ENCODE data around the gene MYO1E.
A peak's percentile ranks its signal among the peaks of the same experiment; 100 is the strongest.
"Not testable (repeated sequence)": the region's sequence is repeated elsewhere in the genome, so short reads cannot be mapped to it uniquely, and the experiment has no call there.

MYO1E gene

GRCh38 chr15:59166166-59166565, 206.5 kb downstream of the MYO1E start:
- no peak for TF ChIP-seq CTCF (IDR thresholded peaks at IDR 0.05; ENCODE audit: low read depth, low read length)
- Histone ChIP-seq H3K27ac (no peak overlapping the region; the same call in 1 of the 2 replicates), H3K27me3 (ENCODE audit: insufficient read depth, low read depth, severe bottlenecking) (no peaks in the 10 kb centered on the region), H3K9me3 (ENCODE audit: severe bottlenecking) (no peaks in the 10 kb centered on the region), H3K36me3 (no peaks in the 10 kb centered on the region), H3K4me3 (ENCODE audit: low read depth, low read length) (no peak overlapping the region)
- DNase-seq = no peak

DNA sequence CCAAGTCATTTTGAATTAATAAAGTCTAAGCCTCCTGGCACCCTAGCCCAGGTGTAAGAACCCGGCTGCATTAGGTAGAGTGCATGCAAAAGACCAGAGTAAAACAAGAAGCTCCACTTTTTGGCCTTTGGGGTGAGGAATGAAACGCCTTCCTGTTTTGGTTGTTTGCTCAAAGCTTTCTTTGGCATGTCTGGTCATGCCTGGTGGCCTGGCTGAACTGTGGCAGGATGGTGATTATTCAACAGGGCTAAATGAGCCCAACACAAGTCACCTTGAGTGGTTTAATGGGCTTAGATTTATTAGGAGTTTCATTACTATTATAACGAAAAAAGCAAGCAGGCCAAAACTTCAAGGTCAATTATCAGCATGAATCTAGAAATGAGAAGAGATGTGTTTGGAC, 206.9 kb downstream of the MYO1E start:
- DNase-seq = no peak
- Histone ChIP-seq H3K27ac (peak overlapping the region; percentile 27; the same call in 1 of the 2 replicates), H3K27me3 (ENCODE audit: insufficient read depth, low read depth, severe bottlenecking) (no peaks in the 10 kb centered on the region), H3K9me3 (ENCODE audit: severe bottlenecking) (no peaks in the 10 kb centered on the region), H3K36me3 (no peaks in the 10 kb centered on the region), H3K4me3 (ENCODE audit: low read depth, low read length) (no peak overlapping the region)
- no peak for TF ChIP-seq CTCF (IDR thresholded peaks at IDR 0.05; ENCODE audit: low read depth, low read length)

GRCh38 chr15:59162080-59162479, 210.6 kb downstream of the MYO1E start:
- not testable (repeated sequence) for H3K4me3 ChIP-seq (ENCODE audit: low read depth, low read length); H3K36me3 ChIP-seq; H3K27me3 ChIP-seq (ENCODE audit: insufficient read depth, low read depth, severe bottlenecking); DNase-seq; H3K9me3 ChIP-seq (ENCODE audit: severe bottlenecking); H3K27ac ChIP-seq

DNA sequence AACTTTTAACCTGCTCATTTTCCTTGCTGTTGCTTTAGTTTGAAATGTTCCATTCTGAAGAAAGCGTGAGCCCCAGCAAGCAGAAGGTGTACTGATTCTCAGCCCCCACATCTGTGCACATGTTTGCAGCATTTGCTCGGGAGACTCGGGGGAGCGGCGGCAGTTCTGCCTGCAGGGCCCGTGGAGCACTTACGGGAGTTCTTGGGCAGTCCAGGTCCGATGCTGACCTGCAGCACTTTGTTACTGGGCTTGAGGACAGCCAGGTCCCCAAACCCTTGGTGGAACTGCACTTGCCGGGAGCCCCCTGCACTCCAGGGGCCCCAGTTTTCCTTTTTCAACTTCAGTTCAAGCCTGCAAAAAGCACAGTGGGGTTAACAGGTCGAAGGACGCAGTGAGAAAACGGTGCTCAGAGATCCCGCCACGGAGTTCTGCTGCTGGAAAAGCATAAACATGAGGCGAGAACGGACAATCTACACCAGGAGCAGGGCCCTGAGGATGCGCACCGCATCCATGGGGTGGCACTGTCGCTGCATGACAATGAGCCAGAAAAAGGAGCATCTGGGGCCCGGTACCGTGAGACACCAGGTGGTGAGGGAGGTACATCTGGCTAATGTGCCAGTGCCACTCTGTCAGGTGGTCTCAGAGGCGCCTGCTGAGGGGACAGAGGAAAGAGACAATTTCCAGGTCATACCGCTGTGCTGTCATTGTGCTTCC, 211.6 kb downstream of the MYO1E start:
- DNase-seq = peak; percentile 68
- H3K9me3 ChIP-seq (ENCODE audit: severe bottlenecking) = no peaks in the 10 kb centered on the region

DNA sequence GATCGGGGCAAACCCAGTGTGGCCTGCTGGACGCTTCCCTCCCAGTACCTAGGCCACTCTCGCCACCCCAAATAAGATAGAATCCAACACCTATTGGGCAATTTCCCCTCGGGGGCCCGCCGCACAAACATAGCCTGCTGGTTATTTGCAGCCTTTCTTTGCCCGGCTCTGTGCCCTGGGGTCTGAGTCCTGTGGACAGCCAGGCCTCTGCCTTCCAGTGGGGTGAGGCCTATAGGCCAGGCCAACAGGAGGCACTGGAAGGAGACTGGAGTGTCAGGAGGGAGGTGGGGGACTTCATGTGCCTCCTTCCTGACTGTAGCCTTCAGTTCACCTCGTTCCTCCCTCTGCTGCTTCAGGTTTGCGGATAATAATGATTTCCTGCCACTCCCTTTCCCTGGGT, 213.5 kb downstream of the MYO1E start:
- Histone ChIP-seq H3K36me3 (no peaks in the 10 kb centered on the region), H3K4me3 (ENCODE audit: low read depth, low read length) (no peak overlapping the region), H3K27ac (no peak overlapping the region), H3K9me3 (ENCODE audit: severe bottlenecking) (no peaks in the 10 kb centered on the region), H3K27me3 (ENCODE audit: insufficient read depth, low read depth, severe bottlenecking) (no peaks in the 10 kb centered on the region)
- TF ChIP-seq CTCF (IDR thresholded peaks at IDR 0.05; ENCODE audit: low read depth, low read length) = no peak
- no peak for DNase-seq

More for the DNA sequence above, 211.6 kb downstream of the MYO1E start:
- Histone ChIP-seq H3K4me3 (ENCODE audit: low read depth, low read length) (no peak overlapping the region), H3K27ac (no peak overlapping the region), H3K36me3 (no peaks in the 10 kb centered on the region), H3K27me3 (ENCODE audit: insufficient read depth, low read depth, severe bottlenecking) (no peaks in the 10 kb centered on the region)
- TF ChIP-seq CTCF (IDR thresholded peaks at IDR 0.05; ENCODE audit: low read depth, low read length) = peak; percentile 89

GRCh38 chr15:59158701-59159034, 214.0 kb downstream of the MYO1E start:
- DNase-seq = no peak
- Histone ChIP-seq H3K4me3 (ENCODE audit: low read depth, low read length) (no peak overlapping the region), H3K36me3 (no peaks in the 10 kb centered on the region), H3K27ac (no peak overlapping the region), H3K27me3 (ENCODE audit: insufficient read depth, low read depth, severe bottlenecking) (no peaks in the 10 kb centered on the region), H3K9me3 (ENCODE audit: severe bottlenecking) (no peaks in the 10 kb centered on the region)
- no peak for TF ChIP-seq CTCF (IDR thresholded peaks at IDR 0.05; ENCODE audit: low read depth, low read length)
